Upper lobe of right lung (tissue), 1 donor: ENCODE measurements around the gene CCDC63. TPM values are rescaled to one million over a fixed set of nuclear protein-coding genes. Genes with fewer than 3 reads are reported as not detected.
A peak's percentile ranks its signal among the peaks of the same experiment; 100 is the strongest.
"Not testable (repeated sequence)": the region's sequence is repeated elsewhere in the genome, so short reads cannot be mapped to it uniquely, and the experiment has no call there.

Experiments
- ATAC-seq: fragments of 200-7000 bp; cut with Tn5 transposase; one replicate; pipeline ENCODE4 v1.9.1; 2020; ENCODE audit warnings: mild to moderate bottlenecking, moderate library complexity
- DNase-seq: peaks from one replicate; pipeline ENCODE4 v3.0.0-alpha.2; 2020
- H3K27ac ChIP-seq: fragments of 200-600 bp; one replicate; pipeline ENCODE4 v1.8.0; 2022
- H3K27me3 ChIP-seq: fragments of 200-600 bp; one replicate; pipeline ENCODE4 v1.8.0; 2022; ENCODE audit warnings: mild to moderate bottlenecking
- H3K36me3 ChIP-seq: fragments of 200-600 bp; one replicate; pipeline ENCODE4 v1.8.0; 2022
- H3K4me1 ChIP-seq: fragments of 200-600 bp; one replicate; pipeline ENCODE4 v1.8.0; 2022
- H3K4me3 ChIP-seq: fragments of 200-600 bp; one replicate; pipeline ENCODE4 v1.8.0; 2022; ENCODE audit warnings: mild to moderate bottlenecking
- H3K9me3 ChIP-seq: fragments of 200-600 bp; one replicate; pipeline ENCODE4 v1.8.0; 2022
- CTCF ChIP-seq: fragments of 200-600 bp; IDR thresholded peaks from one replicate; pipeline ENCODE4 v1.8.0; 2022; ENCODE audit warnings: antibody characterized with exemption
- intact Hi-C: fragments of 100-400 bp; cut with DNase I; formaldehyde crosslinking; loops from one replicate; pipeline ENCODE4 v1.11.0; 2022
- total RNA-seq: library from RNA; stranded (reverse); fragmentation: NEBNext Ultra II Directional; extraction: Animal tissue kit (Norgen Biotek cat#: 25700); gene quantifications from one replicate; pipeline ENCODE4 v1.2.1, GENCODE V29; 2021
- donor health status: DM: no; HTN: yes; CAD: no; lungs with severe emphysema.

CCDC63 gene
- total RNA-seq, 1 donor from 2014 or later = not detected

- Histone ChIP-seq H3K36me3 (no peaks in the 10 kb centered on the region), H3K4me3 (no peak overlapping the region), H3K4me1 (peaks cover 2% of the 10 kb centered on the region), H3K9me3 (no peaks in the 10 kb centered on the region), H3K27me3 (peaks cover 14% of the 10 kb centered on the region), H3K27ac (no peak overlapping the region)
- intact Hi-C loops = no loop called here
- no peak for DNase-seq
- no peak for TF ChIP-seq CTCF
- ATAC-seq = no peak
Measured at GRCh38 chr12:110850762-110851161, 4.0 kb downstream of the CCDC63 start.

GRCh38 chr12:110853836-110854235, 7.0 kb downstream of the CCDC63 start:
- no peak for DNase-seq
- no peaks in the 10 kb centered on the region for H3K36me3 ChIP-seq
- no peaks in the 10 kb centered on the region for H3K27me3 ChIP-seq
- peak overlapping the region; percentile 30 for H3K27ac ChIP-seq
- no peaks in the 10 kb centered on the region for H3K4me1 ChIP-seq
- no peaks in the 10 kb centered on the region for H3K9me3 ChIP-seq
- intact Hi-C loops = no loop called here
- TF ChIP-seq CTCF = no peak
- peak; percentile 81 for ATAC-seq
- no peak overlapping the region for H3K4me3 ChIP-seq

GRCh38 chr12:110856542-110856941, 9.8 kb downstream of the CCDC63 start:
- no peak for ATAC-seq
- Histone ChIP-seq H3K4me1 (no peaks in the 10 kb centered on the region), H3K27ac (no peak overlapping the region), H3K9me3 (no peaks in the 10 kb centered on the region), H3K36me3 (no peaks in the 10 kb centered on the region), H3K27me3 (no peaks in the 10 kb centered on the region), H3K4me3 (no peak overlapping the region)
- no peak for TF ChIP-seq CTCF
- DNase-seq = no peak
- intact Hi-C loops = no loop called here

GRCh38 chr12:110857528-110857927, 10.7 kb downstream of the CCDC63 start:
- ATAC-seq = no peak
- intact Hi-C loops = no loop called here
- Histone ChIP-seq H3K27ac (no peak overlapping the region), H3K4me3 (no peak overlapping the region), H3K9me3 (no peaks in the 10 kb centered on the region), H3K4me1 (no peaks in the 10 kb centered on the region), H3K36me3 (no peaks in the 10 kb centered on the region), H3K27me3 (no peaks in the 10 kb centered on the region)
- TF ChIP-seq CTCF = no peak
- no peak for DNase-seq

DNA sequence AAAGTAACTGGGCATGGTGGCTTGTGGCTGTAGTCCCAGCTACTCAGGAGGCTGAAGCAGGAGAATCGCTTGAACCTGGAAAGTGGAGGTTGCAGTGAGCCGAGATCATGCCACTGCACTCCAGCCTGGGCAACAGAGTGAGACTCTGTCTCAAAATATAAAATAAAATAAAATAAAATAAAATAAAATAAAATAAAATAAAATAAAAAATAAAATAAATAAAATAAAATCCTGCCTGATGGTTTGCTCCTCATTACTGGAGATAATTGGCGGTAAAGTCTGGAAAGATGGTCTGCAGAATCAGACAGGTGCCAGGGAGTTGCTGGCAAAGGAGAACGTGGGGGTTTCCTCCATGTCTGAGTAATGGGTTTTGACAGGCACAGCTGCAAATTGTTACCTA, 11.2 kb downstream of the CCDC63 start:
- H3K27ac ChIP-seq, ATAC-seq, intact Hi-C loops, H3K4me3 ChIP-seq, H3K27me3 ChIP-seq, H3K9me3 ChIP-seq, DNase-seq, H3K4me1 ChIP-seq, H3K36me3 ChIP-seq: not testable (repeated sequence)

- DNase-seq (no peak), ATAC-seq (no peak)
- H3K9me3 ChIP-seq = no peaks in the 10 kb centered on the region
Measured at GRCh38 chr12:110858848-110859247, 12.1 kb downstream of the CCDC63 start.

More at GRCh38 chr12:110858848-110859247, 12.1 kb downstream of the CCDC63 start:
- H3K4me3 ChIP-seq = no peak overlapping the region
- no peak for TF ChIP-seq CTCF
- H3K4me1 ChIP-seq = no peaks in the 10 kb centered on the region
- H3K36me3 ChIP-seq = no peaks in the 10 kb centered on the region
- no peak overlapping the region for H3K27ac ChIP-seq
- H3K27me3 ChIP-seq = no peaks in the 10 kb centered on the region
- intact Hi-C loops = no loop called here
